ENCODE results near the gene SVIL.

- TF ChIP-seq, protein P1, sequence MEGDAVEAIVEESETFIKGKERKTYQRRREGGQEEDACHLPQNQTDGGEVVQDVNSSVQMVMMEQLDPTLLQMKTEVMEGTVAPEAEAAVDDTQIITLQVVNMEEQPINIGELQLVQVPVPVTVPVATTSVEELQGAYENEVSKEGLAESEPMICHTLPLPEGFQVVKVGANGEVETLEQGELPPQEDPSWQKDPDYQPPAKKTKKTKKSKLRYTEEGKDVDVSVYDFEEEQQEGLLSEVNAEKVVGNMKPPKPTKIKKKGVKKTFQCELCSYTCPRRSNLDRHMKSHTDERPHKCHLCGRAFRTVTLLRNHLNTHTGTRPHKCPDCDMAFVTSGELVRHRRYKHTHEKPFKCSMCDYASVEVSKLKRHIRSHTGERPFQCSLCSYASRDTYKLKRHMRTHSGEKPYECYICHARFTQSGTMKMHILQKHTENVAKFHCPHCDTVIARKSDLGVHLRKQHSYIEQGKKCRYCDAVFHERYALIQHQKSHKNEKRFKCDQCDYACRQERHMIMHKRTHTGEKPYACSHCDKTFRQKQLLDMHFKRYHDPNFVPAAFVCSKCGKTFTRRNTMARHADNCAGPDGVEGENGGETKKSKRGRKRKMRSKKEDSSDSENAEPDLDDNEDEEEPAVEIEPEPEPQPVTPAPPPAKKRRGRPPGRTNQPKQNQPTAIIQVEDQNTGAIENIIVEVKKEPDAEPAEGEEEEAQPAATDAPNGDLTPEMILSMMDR (IDR thresholded peaks at IDR 0.05; ENCODE audit: low read depth, low read length, missing input control): no peak
- no peak for TF ChIP-seq SP1 (IDR thresholded peaks at IDR 0.05)
- no peak for TF ChIP-seq JUND (IDR thresholded peaks at IDR 0.05)
- TF ChIP-seq TAF1 (conservative IDR thresholded peaks at IDR 0.05): no peak
- TF ChIP-seq REST (IDR thresholded peaks at IDR 0.05): no peak
- TF ChIP-seq, protein P2, sequence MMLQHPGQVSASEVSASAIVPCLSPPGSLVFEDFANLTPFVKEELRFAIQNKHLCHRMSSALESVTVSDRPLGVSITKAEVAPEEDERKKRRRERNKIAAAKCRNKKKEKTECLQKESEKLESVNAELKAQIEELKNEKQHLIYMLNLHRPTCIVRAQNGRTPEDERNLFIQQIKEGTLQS (IDR thresholded peaks at IDR 0.05): no peak
- TF ChIP-seq MAX (IDR thresholded peaks at IDR 0.05): no peak
- TF ChIP-seq RAD21 (IDR thresholded peaks at IDR 0.05): no peak
- TF ChIP-seq EGR1 (IDR thresholded peaks at IDR 0.05; ENCODE audit: low read depth in 2 of 2): no peak
- TF ChIP-seq ZBTB33 (IDR thresholded peaks at IDR 0.05): no peak
- no peak for TF ChIP-seq FOXA1 (IDR thresholded peaks at IDR 0.05)
- TF ChIP-seq HNF4A (conservative IDR thresholded peaks at IDR 0.05): no peak
- no peak for TF ChIP-seq YY1 (IDR thresholded peaks at IDR 0.05)
These were observed 59.7 kb downstream of the SVIL start for GRCh38 chr10:29575098-29575455.
